ENCODE data around the gene RHOG. TPM values are rescaled to one million over a fixed set of nuclear protein-coding genes. Genes with fewer than 3 reads are reported as not detected.

RHOG gene
- total and polyA plus RNA-seq, 11 donors, result 17.9 to 69.1 (median 30.1) TPM

- Histone ChIP-seq H3K27ac (peak within 1 kb of the TSS in 11 of 12 donors; percentile 3 to 87 (median 71)), H3K36me3 (no peaks in the 10 kb centered on the region), H3K27me3 (no peaks in the 10 kb centered on the region), H3K4me3 (peak within 1 kb of the TSS; percentile 38 to 96 (median 70)), H3K4me1 (peaks cover 0 to 38% (median 16%) of the 10 kb centered on the region in 12 donors), H3K9me3 (no peaks in the 10 kb centered on the region)
- peak in 3 of 4 donors; percentile 59 to 80 (median 72) for ATAC-seq
- intact Hi-C loops (cut with DNase I), result loop anchor here in 4 of 10 donors (5.0 kb wide), 1 partner anchor 34 kb away; the partner anchor contains the start of gene RHOG (in 4 of the 4)
- TF ChIP-seq CTCF (IDR thresholded peaks at IDR 0.05) (peak; percentile 43 to 79 (median 62)), POLR2A (IDR thresholded peaks at IDR 0.05) (no peak)
- DNase-seq, result peak; percentile 60 to 83 (median 73)
- WGBS, 4 donors, result 1 to 4% (median 2%) methylated on average over 21 to 55 of the region's 55 CpGs
Measured at GRCh38 chr11:3807909-3808860, 32.6 kb downstream of the RHOG start, which contains the start of gene PGAP2. Gene PGAP2 (plus strand): TSS chr11:3808560. CDS start chr11:3811260, 2,700 bp downstream.

- DNase-seq (no peak), ATAC-seq (no peak)
- WGBS, 4 donors, result 86 to 94% (median 93%) methylated on average over 11 of the region's 11 CpGs
- TF ChIP-seq POLR2A (IDR thresholded peaks at IDR 0.05) (no peak), CTCF (IDR thresholded peaks at IDR 0.05) (no peak)
- intact Hi-C loops (cut with DNase I), result no loop called here
- H3K27ac ChIP-seq, result no peak overlapping the region
- H3K27me3 ChIP-seq, result no peaks in the 10 kb centered on the region
- peaks cover 0 to 10% (median 4%) of the 10 kb centered on the region in 12 donors for H3K4me1 ChIP-seq
- H3K36me3 ChIP-seq, result no peaks in the 10 kb centered on the region
- H3K9me3 ChIP-seq, result no peaks in the 10 kb centered on the region
- H3K4me3 ChIP-seq, result no peak overlapping the region
Measured at GRCh38 chr11:3803726-3804495, 36.8 kb downstream of the RHOG start.

GRCh38 chr11:3802011-3802790 is 38.6 kb downstream of the RHOG start:
- Histone ChIP-seq H3K4me3 (no peak overlapping the region), H3K27me3 (no peaks in the 10 kb centered on the region), H3K4me1 (peaks cover 0 to 9% (median 5%) of the 10 kb centered on the region in 12 donors), H3K9me3 (no peaks in the 10 kb centered on the region), H3K36me3 (no peaks in the 10 kb centered on the region), H3K27ac (no peak overlapping the region)
- no peak for ATAC-seq
- TF ChIP-seq CTCF (IDR thresholded peaks at IDR 0.05) (no peak), POLR2A (IDR thresholded peaks at IDR 0.05) (no peak)
- intact Hi-C loops (cut with DNase I), result no loop called here
- 71 to 76% (median 74%) methylated on average over 4 of the region's 4 CpGs for WGBS, 4 donors
- no peak for DNase-seq

All from heart left ventricle (tissue), 16 donors.